GM21360 (cell line): ENCODE results near the gene KREMEN1.
"Not testable (repeated sequence)": the region's sequence is repeated elsewhere in the genome, so short reads cannot be mapped to it uniquely, and the experiment has no call there.

ENCODE experiments used
- ATAC-seq: cut with Tn5 transposase; IDR thresholded peaks from one replicate; pipeline ENCODE4 v1.9.1; 2021; ENCODE audit warnings: mild to moderate bottlenecking, moderate library complexity; ENCODE audit not compliant: unreplicated experiment

KREMEN1 gene

DNA sequence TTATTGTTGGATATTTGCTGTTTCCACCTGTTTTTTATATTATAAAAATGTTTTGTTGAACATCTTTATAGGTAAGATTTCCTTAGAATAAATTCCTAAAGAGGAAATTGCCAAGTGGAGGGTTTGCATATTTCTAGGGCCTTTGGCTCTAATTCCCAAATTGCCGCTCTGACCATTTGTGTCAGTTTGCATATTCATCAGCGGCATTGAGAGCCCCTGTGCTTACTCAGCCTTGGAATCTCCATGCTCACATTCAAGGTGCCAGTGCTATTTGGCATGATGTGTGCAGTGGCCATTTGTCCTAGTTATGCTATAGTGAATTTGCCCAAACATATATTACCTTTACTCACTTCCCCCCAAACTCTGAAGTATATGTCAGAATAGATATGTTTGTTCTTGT lies 25.5 kb downstream of the KREMEN1 start:
- no peak for ATAC-seq

DNA sequence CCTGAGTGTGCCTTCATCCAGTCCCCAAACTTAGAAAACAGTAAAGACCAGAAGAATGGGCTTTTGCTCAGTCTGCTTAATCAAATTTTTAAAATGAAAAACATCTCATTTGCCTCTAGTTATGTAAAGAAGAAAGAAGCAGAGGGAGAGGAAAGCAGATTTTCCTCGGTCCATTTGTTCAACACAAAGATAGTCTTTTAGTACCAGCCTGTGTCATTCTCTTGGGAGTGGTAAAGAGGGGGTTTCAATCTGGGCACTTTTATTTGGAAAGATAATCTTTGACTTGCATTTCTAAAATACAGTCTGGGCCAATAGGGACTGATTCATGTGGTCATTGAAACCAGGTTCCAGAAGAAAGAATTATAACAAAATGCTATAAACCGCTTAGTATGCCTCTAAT lies 29.5 kb downstream of the KREMEN1 start:
- no peak for ATAC-seq

DNA sequence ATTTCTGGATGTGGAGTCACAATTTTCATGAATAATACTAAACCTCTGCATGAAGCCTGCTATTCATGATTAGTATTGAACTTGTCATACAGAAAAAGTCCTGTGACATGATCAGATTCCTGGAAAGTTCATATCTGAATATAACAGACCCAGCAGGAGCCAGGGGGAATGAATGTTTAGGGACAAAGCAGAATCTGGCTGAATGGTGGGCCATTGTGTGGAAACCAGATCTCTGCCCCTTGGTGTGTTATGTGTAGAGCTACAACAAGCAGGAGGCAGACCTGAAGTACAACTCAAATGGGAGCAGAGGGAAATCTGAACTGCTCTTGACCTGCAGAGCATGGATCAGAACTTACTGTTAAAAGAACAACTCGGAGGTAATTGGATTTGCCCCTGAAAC lies 30.3 kb downstream of the KREMEN1 start:
- no peak for ATAC-seq

DNA sequence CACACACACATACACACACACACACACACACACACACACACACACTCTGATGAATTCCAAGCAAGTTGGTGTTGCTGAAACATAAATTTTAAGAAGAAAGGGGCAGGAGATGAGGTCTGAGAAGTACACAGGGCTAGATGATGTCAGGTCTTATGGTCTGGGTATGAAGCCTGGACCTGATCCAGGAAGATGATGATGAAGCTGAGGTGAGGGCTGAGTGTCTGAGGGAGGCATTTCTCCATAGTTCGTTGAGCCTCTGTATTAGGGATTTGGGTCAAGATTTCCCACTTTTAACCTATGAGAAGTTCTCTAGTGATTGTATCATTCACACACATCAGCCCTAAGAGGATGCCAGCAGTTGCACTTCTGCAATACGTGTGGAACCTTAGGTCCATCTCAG lies 32.6 kb downstream of the KREMEN1 start:
- ATAC-seq = no peak

GRCh38 chr22:29106839-29107238 lies 34.0 kb downstream of the KREMEN1 start:
- no peak for ATAC-seq

GRCh38 chr22:29108137-29108536 lies 35.3 kb downstream of the KREMEN1 start:
- ATAC-seq = no peak

GRCh38 chr22:29109822-29110221 lies 37.0 kb downstream of the KREMEN1 start:
- ATAC-seq = no peak

- ATAC-seq = no peak
Measured at GRCh38 chr22:29110946-29111345, 38.1 kb downstream of the KREMEN1 start.

- ATAC-seq = no peak
Measured at GRCh38 chr22:29112121-29112520, 39.3 kb downstream of the KREMEN1 start.

DNA sequence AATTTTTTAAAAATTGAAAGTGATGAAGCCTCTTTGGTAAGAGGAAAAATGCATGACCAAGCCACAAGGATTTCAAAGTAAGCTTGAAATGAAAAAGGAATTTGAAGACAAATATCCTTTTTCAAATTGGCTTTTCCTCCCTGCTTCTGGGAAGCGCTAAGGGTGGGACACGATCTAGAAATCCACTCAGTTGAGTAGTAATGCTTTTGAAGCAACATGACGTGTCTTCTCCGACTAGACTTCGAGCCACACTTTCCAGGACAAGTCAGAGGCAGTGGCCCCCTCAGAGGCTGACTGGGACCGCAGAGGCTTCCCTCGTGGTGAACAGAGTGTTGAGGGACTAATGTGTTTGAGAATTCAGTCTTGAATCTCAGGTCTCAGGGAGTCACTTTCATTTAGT lies 39.8 kb downstream of the KREMEN1 start:
- ATAC-seq = no peak

DNA sequence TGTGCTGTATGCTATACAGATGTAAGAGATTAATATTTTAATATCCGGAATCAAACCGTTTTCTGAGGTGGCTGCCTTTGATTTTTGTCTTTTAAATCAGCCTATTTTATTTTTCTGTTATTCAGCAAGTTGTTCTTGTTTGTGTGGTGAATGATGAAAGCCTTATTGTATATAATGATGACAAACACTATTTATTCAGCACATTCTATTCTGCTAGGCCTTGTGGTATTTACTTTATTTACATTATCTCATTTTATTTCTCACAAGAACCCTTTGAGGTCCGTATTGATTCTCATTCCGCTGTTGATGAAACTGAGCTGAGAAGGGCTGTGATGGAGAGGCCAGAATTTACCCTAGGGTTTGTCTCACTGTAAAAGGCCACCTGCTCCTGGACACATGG lies 40.5 kb downstream of the KREMEN1 start:
- no peak for ATAC-seq

DNA sequence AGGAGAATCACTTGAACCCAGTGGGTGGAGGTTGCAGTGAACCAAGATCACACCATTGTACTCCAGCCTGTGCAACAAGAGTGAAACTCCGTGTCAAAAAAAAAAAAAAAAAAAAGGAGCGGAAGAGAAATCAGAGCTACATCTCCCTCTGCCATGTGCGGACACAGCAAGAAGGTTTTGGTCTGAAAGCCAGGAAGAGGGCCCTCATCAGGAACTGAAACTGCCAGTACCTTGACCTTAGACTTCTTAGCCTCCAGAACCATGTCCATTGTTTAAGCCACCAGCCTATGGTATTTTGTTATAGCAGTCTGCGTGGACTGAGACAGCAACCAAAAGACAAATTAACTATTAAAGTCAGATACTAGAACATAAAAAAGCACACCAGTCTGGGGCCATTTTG lies 41.6 kb downstream of the KREMEN1 start:
- ATAC-seq = no peak

DNA sequence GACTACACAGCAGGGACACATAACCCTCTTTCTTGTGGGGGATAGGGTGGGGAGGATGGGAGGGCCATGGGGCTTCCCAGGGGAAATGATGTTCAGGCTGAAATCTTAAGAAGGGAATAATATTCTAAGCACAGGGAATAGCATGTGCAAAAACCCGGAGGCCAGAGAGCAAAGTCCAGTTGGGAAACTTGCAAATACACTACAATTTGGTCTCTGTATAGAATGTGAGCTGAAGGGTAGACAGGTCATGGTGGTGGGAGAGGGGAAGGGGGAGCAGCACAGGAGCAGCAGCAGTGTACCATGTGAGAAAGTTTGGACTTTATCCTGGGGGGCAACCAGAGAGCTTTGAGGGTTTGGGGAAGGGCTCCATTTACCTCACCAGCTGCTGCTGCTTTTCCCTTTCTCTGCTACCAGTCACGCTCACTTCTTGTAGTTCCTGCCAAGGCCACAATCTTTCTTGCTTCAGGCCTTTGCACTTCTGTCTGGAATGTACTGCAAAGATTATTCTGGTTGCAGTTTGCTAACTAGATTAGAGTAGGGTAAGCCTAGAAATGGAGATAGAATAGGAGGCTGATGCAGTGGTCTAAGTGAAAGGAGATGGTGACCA lies 43.0 kb downstream of the KREMEN1 start:
- no peak for ATAC-seq

DNA sequence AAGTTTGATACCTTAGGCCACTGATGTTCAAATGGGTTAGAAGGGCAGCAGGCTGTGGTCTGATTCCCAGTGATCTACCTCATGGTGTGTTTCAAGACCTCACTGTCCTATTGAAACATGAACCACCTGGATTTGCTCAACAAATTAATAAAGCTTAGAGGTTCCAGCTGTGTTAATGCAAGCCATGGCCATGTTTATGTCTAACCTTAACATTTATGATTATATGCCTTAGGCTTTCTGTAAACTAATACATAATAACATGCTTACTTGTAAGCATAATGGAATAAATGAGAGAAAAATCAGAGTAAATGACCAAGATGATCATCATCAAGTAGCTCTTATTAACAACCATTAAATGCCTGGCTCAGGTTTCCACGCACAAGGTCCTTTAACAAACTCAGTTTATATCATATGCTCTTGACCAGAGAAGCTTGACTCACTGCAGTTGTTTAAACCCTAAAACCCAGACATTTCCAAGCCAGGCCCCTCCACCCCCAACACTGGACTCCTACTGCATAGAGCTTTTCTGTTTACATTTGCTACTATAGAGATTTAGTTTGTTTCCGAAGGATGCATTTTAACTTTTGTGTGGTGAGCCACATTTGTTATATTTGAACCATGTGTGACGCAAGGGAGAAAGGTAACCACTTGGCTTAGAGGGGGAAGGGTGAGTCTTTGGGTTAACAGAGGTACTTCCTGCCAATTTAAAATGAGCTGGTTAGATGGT lies 43.7 kb downstream of the KREMEN1 start:
- ATAC-seq = no peak

- no peak for ATAC-seq
Measured at GRCh38 chr22:29117799-29118477, 45.1 kb downstream of the KREMEN1 start.

DNA sequence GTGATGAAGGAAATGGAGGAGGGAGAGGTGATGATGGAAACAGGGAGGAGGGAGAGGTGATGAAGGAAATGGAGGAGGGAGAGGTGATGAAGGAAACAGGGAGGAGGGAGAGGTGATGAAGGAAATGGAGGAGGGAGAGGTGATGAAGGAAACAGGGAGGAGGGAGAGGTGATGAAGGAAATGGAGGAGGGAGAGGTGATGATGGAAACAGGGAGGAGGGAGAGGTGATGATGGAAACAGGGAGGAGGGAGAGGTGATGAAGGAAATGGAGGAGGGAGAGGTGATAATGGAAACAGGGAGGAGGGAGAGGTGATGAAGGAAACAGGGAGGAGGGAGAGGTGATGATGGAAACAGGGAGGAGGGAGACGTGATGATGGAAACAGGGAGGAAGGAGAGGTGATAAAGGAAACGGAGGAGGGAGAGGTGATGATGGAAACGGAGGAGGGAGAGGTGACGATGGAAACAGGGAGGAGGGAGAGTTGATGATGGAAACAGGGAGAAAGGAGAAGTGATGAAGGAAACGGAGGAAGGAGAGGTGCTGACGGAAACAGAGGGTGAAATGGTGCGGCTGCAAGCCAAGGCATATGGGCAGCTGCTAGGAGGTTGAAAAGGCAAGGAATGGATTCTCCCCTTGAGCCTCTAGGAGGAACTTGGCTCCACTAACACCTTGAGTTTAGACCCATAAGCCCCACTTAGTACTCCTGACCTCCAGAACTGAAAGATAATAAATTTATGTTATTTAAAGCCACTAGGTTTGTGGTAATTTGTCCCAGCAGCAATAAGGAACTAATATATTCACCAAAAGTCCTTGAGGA lies 47.5 kb downstream of the KREMEN1 start:
- not testable (repeated sequence) for ATAC-seq

GRCh38 chr22:29121124-29121523 lies 48.3 kb downstream of the KREMEN1 start:
- ATAC-seq = no peak

DNA sequence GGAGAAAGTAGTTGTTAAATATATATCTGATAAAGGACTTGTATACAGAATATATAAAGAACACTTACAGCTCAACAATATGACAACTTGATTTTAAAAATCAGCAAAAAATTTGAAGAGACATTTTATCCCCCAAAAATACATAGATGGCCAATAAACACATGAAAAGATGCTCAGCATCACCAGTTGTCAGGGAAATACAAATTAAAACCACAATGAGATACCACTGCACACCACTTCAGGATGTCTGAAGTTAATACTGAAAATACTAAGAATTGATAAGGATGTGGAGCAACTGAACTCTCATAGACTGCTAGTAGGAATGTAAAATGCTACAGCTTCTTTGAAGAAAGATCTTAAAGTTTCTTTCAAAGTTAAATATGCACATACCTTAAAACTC lies 49.2 kb downstream of the KREMEN1 start:
- ATAC-seq = no peak

DNA sequence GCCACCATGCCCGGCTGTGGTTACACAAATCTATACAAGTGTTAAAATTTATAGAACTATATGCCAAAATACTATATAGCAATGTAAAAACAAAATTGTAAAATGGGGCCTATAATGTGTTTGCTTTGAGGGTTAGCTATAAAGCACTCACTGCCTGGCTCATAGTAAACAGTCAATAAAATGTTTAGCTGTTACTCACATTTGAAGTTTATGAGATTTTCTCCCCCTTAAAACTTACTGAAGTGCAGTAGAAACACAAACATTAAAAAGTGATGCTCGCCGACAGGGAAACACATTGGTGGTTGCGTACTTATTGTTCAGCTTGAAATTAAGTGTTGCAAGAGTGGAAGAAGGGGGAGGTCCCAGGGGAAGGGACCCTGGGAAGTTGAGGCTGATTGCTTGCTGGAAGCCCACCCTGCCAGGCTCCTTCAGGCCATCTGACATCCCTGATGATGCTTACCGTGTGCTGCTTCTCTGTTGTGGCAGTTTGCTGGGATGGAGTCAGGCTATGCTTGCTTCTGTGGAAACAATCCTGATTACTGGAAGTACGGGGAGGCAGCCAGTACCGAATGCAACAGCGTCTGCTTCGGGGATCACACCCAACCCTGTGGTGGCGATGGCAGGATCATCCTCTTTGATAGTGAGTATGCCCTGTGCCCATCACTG lies 52.1 kb downstream of the KREMEN1 start:
- ATAC-seq = no peak

DNA sequence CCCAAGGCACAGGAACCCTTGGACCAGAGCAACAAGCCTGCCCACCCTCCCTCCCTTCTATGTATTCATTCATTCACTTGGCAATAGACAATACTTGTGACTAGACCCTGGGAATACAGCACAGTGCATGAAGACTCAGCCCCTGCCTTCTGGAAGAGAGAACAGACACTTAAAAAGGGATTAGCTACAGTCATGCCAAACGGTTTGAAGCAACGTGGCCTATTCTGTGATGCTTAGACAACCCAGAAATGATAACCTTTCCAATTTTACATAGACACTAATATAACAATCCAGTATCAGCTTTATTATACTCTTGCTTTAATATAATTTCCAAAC lies 52.6 kb downstream of the KREMEN1 start:
- no peak for ATAC-seq

- ATAC-seq = no peak
Measured at GRCh38 chr22:29125844-29126243, 53.0 kb downstream of the KREMEN1 start.
